Type B pancreatic cell (in vitro differentiated cells): Measurements from ENCODE around the gene FLNB. TPM values are rescaled to one million over a fixed set of nuclear protein-coding genes. Genes with fewer than 3 reads are reported as not detected.
"Not testable (repeated sequence)": the region's sequence is repeated elsewhere in the genome, so short reads cannot be mapped to it uniquely, and the experiment has no call there.

ENCODE experiments used
- DNase-seq: peaks from one replicate; pipeline ENCODE4 v3.0.0; 2021; ENCODE audit warnings: mixed read lengths; ENCODE audit not compliant: unreplicated experiment; ENCODE audit errors: extremely low spot score
- H3K27ac Mint-ChIP-seq: 2 replicates; pipeline ENCODE4 v1.8.0; 2021; ENCODE audit warnings: mild to moderate bottlenecking, mixed read lengths
- H3K27me3 Mint-ChIP-seq: 2 replicates; pipeline ENCODE4 v1.8.0; 2021; ENCODE audit warnings: mixed read lengths
- H3K36me3 Mint-ChIP-seq: 2 replicates; pipeline ENCODE4 v1.8.0; 2021; ENCODE audit warnings: mixed read lengths
- H3K4me1 Mint-ChIP-seq: one replicate; pipeline ENCODE4 v1.8.0; 2021; ENCODE audit warnings: mixed read lengths; ENCODE audit not compliant: unreplicated experiment
- H3K4me3 Mint-ChIP-seq: 2 replicates; pipeline ENCODE4 v1.8.0; 2021; ENCODE audit warnings: mild to moderate bottlenecking, mixed read lengths
- H3K9me3 Mint-ChIP-seq: 2 replicates; pipeline ENCODE4 v1.8.0; 2021; ENCODE audit warnings: mixed read lengths
- CTCF ChIP-seq: fragments of 200-600 bp; sonication (generic); conservative IDR thresholded peaks from 2 replicates; pipeline ENCODE4 v1.5.0; 2021; ENCODE audit warnings: antibody characterized with exemption, mild to moderate bottlenecking
- total RNA-seq: library from RNA; stranded (reverse); gene quantifications from 2 replicates; pipeline ENCODE4 v1.2.1, GENCODE V29; 2021; ENCODE audit warnings: low replicate concordance

FLNB gene
- total RNA-seq, 1 donor from 2014 or later, result 204 TPM

- H3K27me3 Mint-ChIP-seq, result no peaks in the 10 kb centered on the region
- DNase-seq, result no peak
Observed at GRCh38 chr3:57983734-57984518, 24.3 kb upstream of the FLNB start.

GRCh38 chr3:57985176-57985983, 22.8 kb upstream of the FLNB start:
- H3K36me3 Mint-ChIP-seq, result no peaks in the 10 kb centered on the region
- no peaks in the 10 kb centered on the region for H3K27me3 Mint-ChIP-seq
- no peak overlapping the region for H3K27ac Mint-ChIP-seq
- H3K4me3 Mint-ChIP-seq, result no peak overlapping the region
- peaks cover 9% of the 10 kb centered on the region for H3K4me1 Mint-ChIP-seq
- DNase-seq, result no peak
- no peaks in the 10 kb centered on the region for H3K9me3 Mint-ChIP-seq
- TF ChIP-seq CTCF, result no peak

More at GRCh38 chr3:57983734-57984518, 24.3 kb upstream of the FLNB start:
- no peak for TF ChIP-seq CTCF
- no peak overlapping the region for H3K4me3 Mint-ChIP-seq
- H3K36me3 Mint-ChIP-seq, result no peaks in the 10 kb centered on the region
- peaks cover 9% of the 10 kb centered on the region for H3K4me1 Mint-ChIP-seq
- peak overlapping the region; percentile 62 for H3K27ac Mint-ChIP-seq
- H3K9me3 Mint-ChIP-seq, result no peaks in the 10 kb centered on the region

GRCh38 chr3:57985984-57986246, 22.3 kb upstream of the FLNB start:
- Mint-ChIP-seq H3K27me3 (no peaks in the 10 kb centered on the region), H3K4me3 (no peak overlapping the region), H3K27ac (no peak overlapping the region), H3K36me3 (no peaks in the 10 kb centered on the region), H3K4me1 (peaks cover 9% of the 10 kb centered on the region), H3K9me3 (no peaks in the 10 kb centered on the region)
- no peak for TF ChIP-seq CTCF
- no peak for DNase-seq

- no peaks in the 10 kb centered on the region for H3K36me3 Mint-ChIP-seq
- no peaks in the 10 kb centered on the region for H3K9me3 Mint-ChIP-seq
- H3K27me3 Mint-ChIP-seq, result no peaks in the 10 kb centered on the region
- H3K27ac Mint-ChIP-seq, result no peak overlapping the region
- DNase-seq, result no peak
- H3K4me1 Mint-ChIP-seq, result peaks cover 9% of the 10 kb centered on the region
- no peak for TF ChIP-seq CTCF
- no peak overlapping the region for H3K4me3 Mint-ChIP-seq
Observed at GRCh38 chr3:57986261-57986660, 22.0 kb upstream of the FLNB start.

GRCh38 chr3:57989198-57989597, 19.0 kb upstream of the FLNB start:
- H3K36me3 Mint-ChIP-seq, H3K9me3 Mint-ChIP-seq, DNase-seq, H3K4me3 Mint-ChIP-seq, H3K27me3 Mint-ChIP-seq, H3K4me1 Mint-ChIP-seq: not testable (repeated sequence)
- H3K27ac Mint-ChIP-seq, result peak overlapping the region; percentile 55

GRCh38 chr3:57989646-57990045, 18.6 kb upstream of the FLNB start:
- Mint-ChIP-seq H3K27me3 (no peaks in the 10 kb centered on the region), H3K27ac (peak overlapping the region; percentile 8), H3K4me3 (no peak overlapping the region)

More at GRCh38 chr3:57989646-57990045, 18.6 kb upstream of the FLNB start:
- Mint-ChIP-seq H3K36me3 (no peaks in the 10 kb centered on the region), H3K4me1 (peaks cover 5% of the 10 kb centered on the region), H3K9me3 (no peaks in the 10 kb centered on the region)
- TF ChIP-seq CTCF, result no peak
- DNase-seq, result no peak
